Ovary (tissue), 9 donors: Measurements from ENCODE around the gene PCTP. TPM values are rescaled to one million over a fixed set of nuclear protein-coding genes. Genes with fewer than 3 reads are reported as not detected.

Experiments
- DNase-seq, 5 donors: peaks; one replicate each; pipeline ENCODE4 v3.0.0-alpha.2; 2019 to 2020
- H3K27ac ChIP-seq, 2 donors: fragments of 200-600 bp; one replicate each; pipeline versions ENCODE4 v1.5.1 to v1.8.0; 2019 to 2022
- H3K27me3 ChIP-seq: fragments of 200-600 bp; one replicate; pipeline ENCODE4 v1.8.0; 2022
- H3K36me3 ChIP-seq: fragments of 200-600 bp; sonication (generic); one replicate; pipeline ENCODE4 v1.5.1; 2019
- H3K4me1 ChIP-seq: one replicate; pipeline ENCODE4 v1.8.1; 2013; ENCODE audit warnings: mild to moderate bottlenecking, moderate library complexity; ENCODE audit not compliant: insufficient read depth
- H3K4me3 ChIP-seq: fragments of 200-600 bp; sonication (generic); one replicate; pipeline ENCODE4 v1.5.1; 2017
- H3K9me3 ChIP-seq, 2 donors: fragments of 200-600 bp in 1 of 2; sonication (generic) in 1 of 2; one replicate each; pipeline versions ENCODE4 v1.5.1 to v1.8.1; 2013 to 2019; ENCODE audit warnings: mild to moderate bottlenecking in 1 of 2, moderate library complexity in 1 of 2
- EP300 ChIP-seq: sonication (generic); formaldehyde crosslinking; IDR thresholded peaks from one replicate; pipeline ENCODE4 v1.6.1; 2017; ENCODE audit warnings: antibody characterized with exemption
- POLR2A ChIP-seq: fragments of 450-650 bp; IDR thresholded peaks from one replicate; pipeline ENCODE4 v1.6.1; 2017; ENCODE audit warnings: antibody characterized with exemption, mild to moderate bottlenecking, moderate library complexity
- WGBS, 3 donors: extraction: QIAGEN DNeasy Blood & Tissue Kit in 1 of 3; methylation state at CpG; one replicate each; pipeline versions ENCODE4 v1.1.5 to v1.1.7; 2013 to 2017; 5-methylcytosine and 5-hydroxymethylcytosine counted together
- intact Hi-C, 4 donors: fragments of 100-400 bp; cut with DNase I; formaldehyde crosslinking; loops; one replicate each; pipeline versions ENCODE4 v1.11.0 to v1.15.1; 2022 to 2023
- polyA plus RNA-seq, 2 donors: library from polyadenylated mRNA; stranded (reverse); fragments of 200-250 nt in 1 of 2; fragments of 350-450 nt in 1 of 2; fragmentation: Illumina TruSeq in 1 of 2; extraction: RNeasy Lipid Tissue Mini Kit (QIAGEN cat#74804) in 1 of 2; gene quantifications; one replicate each; pipeline ENCODE4 v1.2.3, GENCODE V29; 2013 to 2014
- total RNA-seq, 7 donors: library from RNA; depleted of rRNA in 2 of 7; stranded (reverse); fragments of >200 nt in 2 of 7; fragmentation: NEBNext Ultra II Directional in 3 of 7; extraction: Animal tissue kit (Norgen Biotek cat#: 25700) in 3 of 7; gene quantifications; one replicate each; pipeline versions ENCODE4 v1.1.0 to v1.2.4, GENCODE V29; 2016 to 2023
- TF ChIP-seq, protein P1 (sequence below), 3 donors: fragments of 450-650 bp in 2 of 3; fragments of 200-600 bp in 1 of 3; IDR thresholded peaks; one replicate each; pipeline versions ENCODE4 v1.5.1 to v1.8.0; 2016 to 2022; ENCODE audit warnings: antibody characterized with exemption in 3 of 3, mild to moderate bottlenecking in 1 of 3
- donor health status: DM: no; HTN: no; CAD: no; lungs with moderate emphysema.
- donor health status: DM: no; HTN: no; CAD: no.
- donor health status: Bipolar disorder and iron deficiency.
- donor health status: DM: yes; HTN: yes; CAD: no.
- donor health status: DM: no; HTN: no; CAD: no.
- donor health status: DM: yes; HTN: yes; CAD: no.

The PCTP gene
- total and polyA plus RNA-seq, 9 donors = 7.2 to 18.8 (median 11.8) TPM

DNA sequence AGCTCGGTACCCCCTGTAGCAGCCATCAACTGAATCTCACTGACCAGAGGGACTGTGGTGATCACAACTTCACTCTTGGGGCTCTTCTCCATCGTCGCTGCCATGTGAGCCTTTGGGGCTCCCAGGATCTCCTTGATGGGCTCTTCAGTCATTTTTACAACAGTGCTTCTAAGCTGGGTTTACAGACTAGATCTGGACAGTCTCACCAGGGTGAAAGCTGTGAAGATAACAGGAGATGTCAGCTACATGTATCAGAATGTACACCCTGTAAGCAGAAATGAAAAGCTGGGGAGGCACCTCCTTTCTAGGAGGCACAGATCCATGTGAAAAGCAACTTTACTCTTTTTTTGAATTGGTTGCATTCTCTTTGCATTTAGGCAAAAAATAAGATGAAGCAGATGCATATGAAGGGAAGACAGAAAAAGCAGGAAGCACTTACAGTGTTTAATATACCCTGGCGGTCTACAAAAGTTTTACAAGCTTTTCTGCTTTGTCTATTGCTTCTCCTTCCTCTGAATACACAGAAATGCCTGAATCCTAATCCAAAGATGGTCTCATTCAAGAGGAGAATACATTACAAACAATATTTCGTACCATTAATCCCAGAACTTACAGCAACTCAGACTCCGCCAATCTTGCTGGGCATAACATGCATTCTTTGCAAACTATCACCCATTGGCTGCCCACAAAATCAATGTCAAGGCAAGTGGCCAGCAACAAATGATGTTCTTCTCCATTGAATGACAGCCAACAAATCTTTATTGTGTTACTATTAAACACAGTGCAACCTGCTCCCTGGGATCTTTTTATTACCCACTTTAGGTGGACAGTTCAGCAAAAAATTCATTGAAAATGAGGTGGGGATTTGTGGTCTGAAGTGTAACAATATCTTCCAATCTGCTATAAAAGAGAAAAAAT, 29.7 kb upstream of the PCTP start:
- TF ChIP-seq POLR2A = no peak
- TF ChIP-seq, protein P1, sequence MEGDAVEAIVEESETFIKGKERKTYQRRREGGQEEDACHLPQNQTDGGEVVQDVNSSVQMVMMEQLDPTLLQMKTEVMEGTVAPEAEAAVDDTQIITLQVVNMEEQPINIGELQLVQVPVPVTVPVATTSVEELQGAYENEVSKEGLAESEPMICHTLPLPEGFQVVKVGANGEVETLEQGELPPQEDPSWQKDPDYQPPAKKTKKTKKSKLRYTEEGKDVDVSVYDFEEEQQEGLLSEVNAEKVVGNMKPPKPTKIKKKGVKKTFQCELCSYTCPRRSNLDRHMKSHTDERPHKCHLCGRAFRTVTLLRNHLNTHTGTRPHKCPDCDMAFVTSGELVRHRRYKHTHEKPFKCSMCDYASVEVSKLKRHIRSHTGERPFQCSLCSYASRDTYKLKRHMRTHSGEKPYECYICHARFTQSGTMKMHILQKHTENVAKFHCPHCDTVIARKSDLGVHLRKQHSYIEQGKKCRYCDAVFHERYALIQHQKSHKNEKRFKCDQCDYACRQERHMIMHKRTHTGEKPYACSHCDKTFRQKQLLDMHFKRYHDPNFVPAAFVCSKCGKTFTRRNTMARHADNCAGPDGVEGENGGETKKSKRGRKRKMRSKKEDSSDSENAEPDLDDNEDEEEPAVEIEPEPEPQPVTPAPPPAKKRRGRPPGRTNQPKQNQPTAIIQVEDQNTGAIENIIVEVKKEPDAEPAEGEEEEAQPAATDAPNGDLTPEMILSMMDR (IDR thresholded peaks at IDR 0.05) = no peak
- TF ChIP-seq EP300 = no peak
- H3K9me3 ChIP-seq = no peaks in the 10 kb centered on the region
- intact Hi-C loops = no loop called here
- 78 to 89% (median 84%) methylated on average over 6 of the region's 6 CpGs for WGBS, 3 donors
- H3K27ac ChIP-seq = no peak overlapping the region
- H3K4me1 ChIP-seq = no peaks in the 10 kb centered on the region
- no peaks in the 10 kb centered on the region for H3K27me3 ChIP-seq
- no peaks in the 10 kb centered on the region for H3K36me3 ChIP-seq
- H3K4me3 ChIP-seq = no peak overlapping the region
- DNase-seq = no peak

DNA sequence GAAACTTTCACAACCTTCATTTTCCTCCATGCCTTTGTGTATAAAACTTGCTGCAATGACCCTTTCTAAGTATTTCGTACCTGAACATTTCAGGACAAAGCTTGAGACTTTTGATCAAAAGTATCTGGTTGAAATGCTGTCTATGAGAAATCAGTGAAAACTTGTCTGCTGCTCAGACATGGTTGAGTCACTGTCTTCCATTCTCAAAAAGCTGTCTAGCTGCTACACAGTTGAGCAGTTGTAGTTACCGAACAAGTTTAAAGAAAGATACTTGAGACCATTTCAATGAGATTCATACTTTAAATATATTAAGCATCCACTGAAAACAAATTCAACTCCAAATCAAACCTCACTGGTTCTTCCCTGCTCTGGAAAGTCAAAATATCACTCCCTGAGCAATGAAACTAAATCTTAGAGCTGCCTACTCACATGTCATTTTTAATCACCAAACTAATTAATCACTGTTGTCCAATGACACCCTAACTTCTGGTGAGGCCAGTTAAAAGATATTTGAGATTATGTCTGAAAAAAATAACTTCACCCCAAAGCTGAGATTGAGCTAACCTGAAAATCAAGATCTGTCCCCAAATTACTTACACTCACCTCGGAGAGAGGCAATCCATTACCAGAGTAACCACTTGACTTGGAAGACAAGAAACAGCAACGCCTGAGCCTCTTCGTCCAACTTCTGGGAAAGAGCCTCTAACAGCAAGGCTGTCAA, 28.7 kb upstream of the PCTP start:
- H3K9me3 ChIP-seq = no peaks in the 10 kb centered on the region
- H3K36me3 ChIP-seq = no peaks in the 10 kb centered on the region
- DNase-seq = no peak
- WGBS, 3 donors = 25 to 38% (median 35%) methylated on average over 5 of the region's 5 CpGs
- H3K27me3 ChIP-seq = no peaks in the 10 kb centered on the region
- peak overlapping the region in 1 of 2 donors; percentile 11 for H3K27ac ChIP-seq
- peak overlapping the region; percentile 27 for H3K4me3 ChIP-seq
- no peak for TF ChIP-seq POLR2A
- no peak for TF ChIP-seq EP300
- TF ChIP-seq, protein P1 (IDR thresholded peaks at IDR 0.05) = no peak
- intact Hi-C loops = no loop called here
- H3K4me1 ChIP-seq = peaks cover 2% of the 10 kb centered on the region

DNA sequence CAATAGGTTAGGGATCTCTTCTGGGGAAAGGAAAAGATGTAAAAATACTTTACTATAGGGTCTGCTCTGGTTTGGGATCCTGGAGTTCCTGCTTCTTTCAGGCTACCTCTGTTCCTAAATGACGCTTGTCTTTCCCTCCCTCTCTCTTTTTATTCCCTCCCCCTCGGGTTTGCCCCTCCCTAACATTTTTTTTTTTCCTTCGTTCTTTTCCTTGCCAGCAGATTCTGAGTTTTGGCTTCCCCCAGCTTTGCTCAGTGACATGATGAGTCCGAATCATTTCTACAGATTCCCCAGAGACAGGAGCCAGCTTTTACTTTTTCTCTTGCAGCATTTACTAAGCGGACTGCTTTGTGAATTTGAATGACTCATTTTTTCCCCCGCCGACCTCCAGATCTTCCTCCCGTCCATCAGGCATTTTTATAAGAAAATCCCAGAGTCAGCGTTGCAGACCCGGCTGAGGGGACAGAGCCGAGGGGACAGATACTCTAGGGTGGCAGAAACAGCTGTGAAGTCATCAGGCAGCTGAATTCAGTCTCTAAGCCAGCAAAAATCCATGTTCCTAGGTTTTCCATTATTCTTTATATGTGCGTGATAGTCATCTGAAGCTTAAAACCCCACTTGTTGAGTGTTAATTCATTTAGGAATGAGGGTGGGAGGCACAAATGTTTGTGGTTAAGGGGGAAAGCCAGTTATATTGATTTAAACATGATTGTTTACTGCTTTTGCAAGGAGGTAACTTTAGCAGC, 27.9 kb upstream of the PCTP start, which contains the start of gene TMEM100:
TMEM100 (minus strand) TSS at position 123 of the 746 bp plus-strand sequence. CDS start 1,794 bp downstream, outside the sequence.
- Histone ChIP-seq H3K27me3 (no peaks in the 10 kb centered on the region), H3K9me3 (no peaks in the 10 kb centered on the region), H3K27ac (peak within 1 kb of the TSS in 1 of 2 donors; percentile 11), H3K36me3 (no peaks in the 10 kb centered on the region), H3K4me3 (peak within 1 kb of the TSS; percentile 27), H3K4me1 (peaks cover 2% of the 10 kb centered on the region)
- WGBS, 3 donors = 5 to 7% (median 7%) methylated on average over 12 of the region's 12 CpGs
- no peak for TF ChIP-seq EP300
- TF ChIP-seq POLR2A = no peak
- TF ChIP-seq, protein P1 (IDR thresholded peaks at IDR 0.05) = no peak
- intact Hi-C loops = no loop called here
- DNase-seq = peak in 4 of 5 donors; percentile 23 to 66 (median 33)

DNA sequence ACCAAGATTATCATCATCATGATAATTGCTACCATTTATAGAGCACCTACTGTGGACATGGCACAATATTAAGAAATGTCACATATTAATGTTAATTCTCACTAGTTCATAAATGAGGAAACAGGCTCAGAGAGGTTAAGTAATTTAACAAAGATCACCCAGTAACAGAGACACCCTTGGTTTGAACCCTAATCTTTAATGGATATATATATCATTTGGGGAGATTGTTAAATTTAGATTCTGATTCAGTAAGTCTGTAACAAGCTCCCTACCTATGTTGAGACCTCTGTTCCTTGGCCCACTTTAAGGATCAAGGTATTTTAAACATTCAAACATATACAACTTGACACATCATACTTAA, 27.4 kb upstream of the PCTP start:
- no peak for TF ChIP-seq EP300
- TF ChIP-seq, protein P1 (IDR thresholded peaks at IDR 0.05) = no peak
- no peak for TF ChIP-seq POLR2A
- H3K4me3 ChIP-seq = no peak overlapping the region
- no peak for DNase-seq
- peaks cover 2% of the 10 kb centered on the region for H3K4me1 ChIP-seq
- H3K9me3 ChIP-seq = no peaks in the 10 kb centered on the region
- intact Hi-C loops = no loop called here
- no peak overlapping the region for H3K27ac ChIP-seq
- H3K36me3 ChIP-seq = no peaks in the 10 kb centered on the region
- no peaks in the 10 kb centered on the region for H3K27me3 ChIP-seq
